ENCODE results near the gene IRF1.

- TF ChIP-seq POLR2A (IDR thresholded peaks at IDR 0.05; ENCODE audit: low read length) (no peak), GATA1 (IDR thresholded peaks at IDR 0.05; ENCODE audit: low read depth, low read length) (no peak)
Observed at GRCh38 chr5:132461569-132462070, 29.0 kb downstream of the IRF1 start.

All from erythroblast (primary cell).